SW 1271 (cell line): Measurements from ENCODE around the gene C19orf73.
A peak's percentile ranks its signal among the peaks of the same experiment; 100 is the strongest.

Source experiments
- DNase-seq, 2 experiments: peaks; one replicate each; lab custom pipeline; 2025; lab: John Stamatoyannopoulos, UW

The C19orf73 gene, protein sequence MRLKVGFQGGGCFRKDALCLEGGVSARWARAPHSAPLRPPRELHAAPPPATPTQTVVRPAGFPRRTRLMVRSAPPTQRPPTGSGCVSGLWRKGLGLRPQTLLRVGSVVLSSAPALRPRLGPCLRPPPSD

DNA sequence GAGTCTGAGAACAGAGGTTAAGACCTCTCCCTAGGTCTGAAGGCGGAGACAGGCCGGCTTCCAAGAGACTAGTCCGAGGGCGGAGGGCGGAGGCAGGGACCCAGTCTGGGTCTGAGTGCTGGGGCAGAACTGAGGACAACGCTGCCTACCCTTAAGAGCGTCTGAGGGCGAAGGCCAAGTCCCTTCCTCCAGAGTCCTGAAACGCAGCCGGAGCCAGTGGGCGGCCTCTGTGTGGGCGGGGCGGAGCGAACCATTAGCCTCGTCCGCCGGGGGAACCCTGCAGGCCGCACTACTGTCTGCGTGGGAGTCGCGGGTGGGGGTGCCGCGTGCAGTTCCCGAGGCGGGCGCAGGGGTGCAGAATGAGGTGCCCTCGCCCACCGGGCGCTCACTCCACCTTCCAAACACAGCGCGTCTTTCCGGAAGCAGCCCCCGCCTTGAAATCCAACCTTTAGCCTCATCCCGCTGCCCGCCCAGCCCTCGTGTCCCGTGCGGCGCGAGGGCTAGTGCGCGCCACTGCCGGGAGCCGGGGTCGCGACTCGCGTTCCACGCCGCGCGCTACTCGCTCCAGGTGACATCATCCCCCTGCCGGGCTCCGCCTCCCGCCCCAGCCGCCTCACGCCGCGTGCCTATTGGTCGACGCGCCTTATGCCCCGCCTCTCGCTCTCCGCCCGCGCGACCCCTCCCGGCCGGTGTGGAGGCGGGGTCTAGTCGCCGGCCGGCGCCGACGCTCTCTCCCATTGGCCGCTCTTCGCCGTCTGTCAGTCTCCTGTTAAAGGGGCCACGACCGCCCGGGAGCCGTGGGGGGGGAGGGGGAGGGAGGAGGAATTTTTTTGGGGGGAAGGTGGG is at the start of gene C19orf73:
C19orf73 (minus strand) TSS at position 579 of the 846 bp plus-strand sequence; CDS start at position 458, 121 bp downstream.
- DNase-seq: peak; percentile 57 to 89

DNA sequence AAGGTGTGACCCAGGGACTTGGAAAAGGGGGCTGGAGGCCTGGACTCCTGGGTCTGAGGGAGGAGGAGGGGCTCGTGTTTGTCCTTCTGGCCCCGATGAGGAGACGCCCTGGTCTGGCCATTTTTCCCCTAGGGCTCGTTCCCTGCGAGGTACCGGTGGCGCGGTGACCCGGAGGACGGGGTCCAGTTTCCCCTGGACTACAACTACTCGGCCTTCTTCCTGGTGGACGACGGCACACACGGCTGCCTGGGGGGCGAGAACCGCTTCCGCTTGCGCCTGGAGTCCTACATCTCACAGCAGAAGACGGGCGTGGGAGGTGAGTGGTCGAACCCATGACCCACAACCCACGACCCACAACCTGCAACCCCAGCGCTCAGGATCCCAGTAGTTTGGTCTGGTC is 49.5 kb upstream of the C19orf73 start:
- no peak for DNase-seq

DNA sequence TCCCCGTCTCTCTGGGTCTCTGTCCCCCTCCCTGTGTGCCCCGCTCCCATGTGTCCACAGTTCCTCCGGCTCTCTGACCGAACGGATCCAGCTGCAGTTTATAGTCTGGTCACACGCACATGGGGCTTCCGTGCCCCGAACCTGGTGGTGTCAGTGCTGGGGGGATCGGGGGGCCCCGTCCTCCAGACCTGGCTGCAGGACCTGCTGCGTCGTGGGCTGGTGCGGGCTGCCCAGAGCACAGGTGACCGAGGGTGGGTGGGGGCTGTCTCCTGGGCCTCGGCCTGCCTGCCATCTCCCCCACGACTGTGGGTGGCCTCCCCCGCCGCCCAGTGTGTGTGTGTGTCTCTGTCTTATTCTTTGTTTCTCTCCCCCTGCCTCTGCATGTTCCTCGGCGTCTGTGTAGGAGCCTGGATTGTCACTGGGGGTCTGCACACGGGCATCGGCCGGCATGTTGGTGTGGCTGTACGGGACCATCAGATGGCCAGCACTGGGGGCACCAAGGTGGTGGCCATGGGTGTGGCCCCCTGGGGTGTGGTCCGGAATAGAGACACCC is 49.0 kb upstream of the C19orf73 start:
- no peak for DNase-seq

DNA sequence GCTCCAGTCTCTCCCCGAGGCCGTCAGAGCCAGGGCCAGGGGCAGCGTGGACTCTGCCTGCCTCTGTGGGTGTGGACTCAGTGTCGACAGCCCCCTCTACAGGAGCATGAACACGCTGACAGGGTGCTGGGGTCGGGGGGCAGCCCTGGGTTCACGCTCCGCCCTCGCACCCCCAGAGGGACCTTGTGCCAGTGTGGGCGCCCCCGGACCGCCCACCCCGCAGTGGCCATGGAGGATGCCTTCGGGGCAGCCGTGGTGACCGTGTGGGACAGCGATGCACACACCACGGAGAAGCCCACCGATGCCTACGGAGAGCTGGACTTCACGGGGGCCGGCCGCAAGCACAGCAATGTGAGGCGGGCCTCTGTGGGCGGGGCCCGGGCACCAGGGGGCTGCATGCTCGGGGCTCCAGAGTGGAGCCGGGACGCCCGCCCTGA is 46.9 kb upstream of the C19orf73 start:
- DNase-seq: no peak

DNA sequence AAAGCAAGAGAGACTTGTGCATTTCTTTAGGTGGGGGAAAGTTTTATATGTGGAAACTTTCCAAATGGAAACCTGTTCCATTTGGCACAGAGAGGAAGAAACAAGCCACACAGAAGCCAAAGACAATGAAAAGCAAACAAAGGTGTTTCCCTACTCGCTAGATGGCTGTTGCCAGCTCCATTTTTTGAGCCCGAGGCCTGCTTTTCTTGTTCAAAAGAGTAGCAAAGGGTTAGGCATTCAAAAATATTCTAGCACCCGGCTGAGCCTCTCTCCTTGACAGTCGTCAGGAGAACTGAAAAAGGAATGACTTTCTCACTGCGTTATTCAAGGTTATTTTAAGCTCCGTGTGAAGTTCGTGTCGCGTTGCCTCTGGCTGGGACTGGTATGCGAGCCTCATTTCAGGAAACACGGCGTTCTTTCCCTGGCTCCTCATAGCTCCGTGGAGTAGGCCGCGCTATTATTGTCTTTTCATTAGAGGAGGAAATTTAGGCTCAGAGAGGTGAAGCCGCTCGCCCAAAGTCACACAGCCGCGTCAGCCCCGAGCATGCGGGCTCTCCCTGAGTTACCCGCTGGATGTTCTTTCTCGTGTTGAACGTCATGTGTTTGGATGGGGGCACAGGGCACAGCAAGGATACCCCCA is 46.3 kb upstream of the C19orf73 start:
- DNase-seq: no peak

DNA sequence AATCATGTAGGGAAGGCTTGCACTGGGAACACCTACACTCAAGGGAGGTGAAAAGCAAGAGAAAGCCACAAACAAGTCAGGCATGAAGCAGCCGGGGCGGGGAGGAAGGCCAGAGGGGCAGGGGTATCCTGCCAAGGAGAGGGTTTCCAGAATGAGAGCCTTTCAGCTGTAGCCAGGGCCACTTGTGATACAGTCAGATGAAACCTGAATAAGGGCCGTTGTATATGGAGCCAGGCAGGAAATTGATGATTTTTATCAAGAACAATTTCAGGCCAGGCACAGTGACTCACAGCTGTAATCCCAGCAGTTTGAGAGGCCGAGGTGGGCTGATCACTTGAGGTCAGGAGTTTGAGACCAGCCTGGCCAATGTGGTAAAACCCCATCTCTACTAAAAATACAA is 43.0 kb upstream of the C19orf73 start:
- DNase-seq: no peak

DNA sequence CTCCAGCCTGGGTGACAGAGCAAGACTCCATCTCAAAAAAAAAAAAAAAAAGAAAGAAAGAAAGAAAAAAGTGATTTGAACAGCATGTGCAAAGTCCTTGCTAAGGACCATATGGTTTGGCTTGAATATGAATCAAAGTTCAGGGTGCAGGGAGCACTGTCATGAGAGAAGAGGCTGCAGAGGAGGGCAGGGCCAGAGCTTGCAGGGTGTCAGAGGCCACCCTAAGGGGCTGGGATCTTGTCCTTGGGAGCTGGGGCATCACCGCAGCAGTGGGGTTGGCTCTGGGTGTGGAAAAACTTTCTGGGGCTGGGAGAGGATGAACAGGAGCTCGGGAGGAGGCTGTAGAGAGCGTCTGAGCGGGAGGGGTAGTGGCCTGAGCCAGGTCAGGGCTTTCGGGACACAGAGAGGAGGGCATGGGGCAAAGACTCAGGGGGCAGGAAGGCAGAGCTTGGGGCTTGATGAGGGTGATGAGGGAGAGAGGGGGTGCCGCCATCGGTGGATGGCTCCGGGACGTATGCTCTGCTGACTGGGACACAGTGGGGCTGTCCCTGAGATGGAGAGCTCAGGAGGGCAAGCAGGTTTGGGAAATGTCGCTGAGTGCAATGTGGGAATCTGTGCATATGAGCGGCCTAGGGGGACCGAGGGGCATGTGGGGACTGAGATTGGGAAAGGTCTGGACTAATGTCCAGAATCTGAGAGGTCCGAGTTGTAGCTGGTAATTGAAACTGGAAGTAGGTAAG is 41.7 kb upstream of the C19orf73 start:
- no peak for DNase-seq

DNA sequence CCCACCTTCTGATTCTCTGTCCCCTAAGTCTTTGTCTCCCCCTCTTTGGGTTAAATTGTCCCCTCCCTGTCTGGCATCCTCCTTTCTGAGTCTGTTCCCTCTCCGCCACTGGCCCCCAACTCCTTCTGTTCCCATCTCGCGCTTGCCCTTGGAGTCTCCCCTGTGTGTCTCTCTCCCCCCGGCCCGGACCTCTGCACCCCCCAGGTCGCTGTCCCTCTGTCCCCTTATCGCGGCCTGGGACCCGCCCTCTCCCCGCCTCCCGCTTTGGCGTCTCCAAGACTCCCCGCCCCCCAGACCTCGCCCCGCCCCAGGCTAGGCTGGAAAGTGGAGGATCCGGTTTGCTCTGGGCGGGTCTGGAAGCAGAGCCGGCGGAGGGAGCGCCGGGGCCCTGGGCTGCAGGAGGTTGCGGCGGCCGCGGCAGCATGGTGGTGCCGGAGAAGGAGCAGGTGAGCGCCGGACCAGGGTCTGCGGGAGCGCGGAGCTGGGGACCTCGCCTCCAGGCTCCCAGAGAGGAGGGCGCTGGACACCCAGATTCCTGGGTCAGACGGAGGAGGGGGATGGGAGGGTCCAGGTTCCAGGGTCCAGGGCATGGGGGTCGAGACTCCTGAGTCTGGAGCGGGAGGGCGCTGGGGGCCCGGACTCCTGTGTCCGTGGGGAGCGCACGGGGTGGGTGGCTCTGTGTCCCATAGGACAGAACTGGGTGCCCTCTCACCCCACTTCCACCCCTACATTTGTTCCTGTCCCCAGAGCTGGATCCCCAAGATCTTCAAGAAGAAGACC is 38.7 kb upstream of the C19orf73 start, which contains the start of gene TRPM4:
TRPM4 (plus strand) TSS at position 348 of the 780 bp plus-strand sequence; CDS start at position 423, 75 bp downstream.
- DNase-seq: peak; percentile 28 to 65

DNA sequence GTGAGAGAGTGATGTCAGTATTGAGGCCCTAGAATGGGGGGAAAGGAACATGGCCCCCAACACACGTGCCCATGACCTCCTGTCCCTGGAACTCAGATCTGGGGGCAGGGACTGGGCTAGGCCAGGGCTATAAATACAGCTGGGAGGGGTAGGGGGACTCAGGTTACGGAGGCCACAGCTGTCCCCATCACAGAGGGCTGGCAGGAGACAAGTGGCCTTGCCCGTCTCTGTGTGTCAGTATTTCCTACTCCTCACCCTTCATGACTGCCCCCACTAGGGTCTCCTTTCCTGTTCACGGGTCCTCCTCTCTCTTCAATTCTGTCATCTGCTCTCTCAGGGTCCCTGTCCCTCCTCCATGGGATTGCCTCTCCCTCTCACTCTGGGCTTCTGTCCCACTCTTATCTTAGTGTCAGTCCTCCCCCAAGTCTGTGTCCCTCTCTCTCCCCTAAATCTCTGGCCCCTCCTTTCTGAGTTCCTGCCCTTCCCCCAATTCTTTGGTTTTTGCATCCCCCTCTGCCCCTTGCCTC is 36.9 kb upstream of the C19orf73 start:
- DNase-seq: no peak

DNA sequence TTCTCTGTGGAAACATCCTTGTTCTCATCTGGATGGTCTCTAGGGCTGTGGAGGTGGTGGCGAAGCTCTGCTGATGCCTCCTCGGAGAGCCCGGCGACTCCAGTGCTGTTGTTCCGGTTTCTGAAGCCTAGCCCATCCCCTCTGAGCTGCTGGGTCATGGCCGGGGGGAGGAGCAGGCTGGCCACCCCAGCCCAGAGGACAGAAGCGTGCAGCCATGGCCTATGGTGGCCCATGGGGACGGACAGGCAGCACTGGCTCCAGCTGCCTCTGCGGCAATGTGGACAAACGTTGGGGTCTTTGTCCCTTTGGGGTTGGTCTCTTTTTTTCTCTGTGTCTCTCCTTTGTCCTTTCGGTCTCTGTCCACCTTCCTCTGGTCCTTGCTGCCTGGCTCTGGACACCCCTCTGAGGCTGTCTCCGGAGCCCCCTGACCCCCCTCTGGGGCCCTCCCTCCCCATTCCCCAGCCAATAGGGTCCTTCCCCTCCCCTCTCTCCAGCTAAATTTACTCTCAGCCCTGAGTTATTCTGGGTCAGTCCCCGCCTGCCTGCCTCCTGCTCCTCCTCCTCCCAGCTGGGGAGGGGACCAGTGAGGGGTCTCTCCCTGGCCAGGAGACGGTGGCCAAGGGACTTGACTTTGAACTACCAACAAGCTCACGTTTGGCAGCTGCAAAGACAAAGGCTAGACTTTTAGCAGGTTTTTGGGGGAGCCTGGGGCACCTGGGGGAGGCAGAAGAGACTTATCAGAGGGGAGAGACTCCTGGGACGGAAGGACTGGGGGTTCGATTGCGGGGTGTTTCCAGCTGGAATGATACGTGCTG is 36.3 kb upstream of the C19orf73 start, which contains the start of gene HRC:
HRC (minus strand) TSS at position 392 of the 815 bp plus-strand sequence; CDS start at position 233, 159 bp downstream.
- DNase-seq: no peak

DNA sequence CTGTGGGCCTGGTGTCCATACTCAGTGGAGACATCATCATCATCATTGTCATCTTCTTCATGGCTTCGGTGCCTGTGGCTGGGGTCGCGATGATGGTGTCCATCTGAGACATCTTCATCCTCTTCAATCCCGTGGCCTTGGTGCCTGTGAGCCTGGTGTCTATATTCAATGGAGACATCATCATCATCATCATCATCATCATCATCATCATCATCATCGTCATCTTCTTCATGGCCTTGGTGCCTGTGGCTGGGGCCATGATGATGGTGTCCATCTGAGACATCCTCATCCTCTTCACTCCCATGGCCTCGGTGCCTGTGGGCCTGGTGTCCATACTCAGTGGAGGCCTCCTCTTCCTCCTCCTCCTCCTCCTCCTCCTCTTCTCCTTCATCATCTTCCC is 35.3 kb upstream of the C19orf73 start:
- no peak for DNase-seq

DNA sequence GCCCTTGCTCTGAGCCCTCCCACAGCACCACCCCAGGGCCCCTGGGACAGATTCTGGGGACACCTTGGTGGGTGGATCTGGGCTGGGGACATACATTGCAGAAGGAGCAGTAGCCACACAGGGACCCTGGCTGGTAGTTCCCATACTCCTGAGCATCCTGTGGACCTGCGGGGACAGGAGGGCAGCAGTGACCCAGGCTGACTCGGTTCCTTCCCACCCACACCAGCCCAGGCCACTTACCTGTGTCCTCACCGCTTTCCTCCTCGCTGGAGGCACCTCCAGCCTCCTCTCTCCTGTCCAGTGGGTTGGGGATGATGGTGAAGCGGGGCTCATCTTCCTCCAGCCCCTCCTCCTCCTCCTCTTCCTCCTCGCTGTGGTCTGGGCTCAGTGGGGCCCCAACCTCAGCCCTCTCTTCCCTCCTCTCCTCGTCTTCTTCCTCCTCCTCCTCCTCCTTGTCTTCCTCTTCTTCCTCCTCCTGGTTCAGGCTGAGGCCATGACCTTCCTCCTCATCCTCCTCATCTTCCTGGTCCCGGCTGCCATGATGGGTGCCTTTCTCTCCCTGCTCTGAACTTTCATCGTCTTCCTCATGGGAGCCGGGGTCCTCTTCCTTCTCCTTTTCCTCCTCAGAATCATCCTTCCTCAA is 34.3 kb upstream of the C19orf73 start:
- DNase-seq: no peak

DNA sequence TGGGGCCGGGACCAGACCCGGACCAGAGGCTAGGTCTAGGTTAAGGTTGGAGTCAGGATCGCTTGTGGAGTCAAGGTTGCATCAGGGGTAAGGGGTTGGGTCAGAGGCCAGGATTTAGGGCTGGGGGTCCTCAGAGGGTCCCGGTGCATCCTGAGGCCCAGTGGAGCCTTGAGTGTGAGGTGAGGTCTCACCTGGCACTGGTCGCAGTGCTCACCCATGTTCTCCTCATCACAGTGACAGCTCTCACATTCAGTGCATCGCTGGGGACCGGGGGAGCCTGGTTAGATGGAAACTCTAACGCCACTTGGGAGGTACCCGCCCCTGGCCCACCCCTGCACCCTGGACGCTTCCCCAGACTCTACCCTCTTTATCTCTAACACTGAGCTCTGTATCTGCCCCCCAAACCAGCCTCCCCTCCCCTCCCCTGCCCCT is 33.2 kb upstream of the C19orf73 start:
- no peak for DNase-seq

DNA sequence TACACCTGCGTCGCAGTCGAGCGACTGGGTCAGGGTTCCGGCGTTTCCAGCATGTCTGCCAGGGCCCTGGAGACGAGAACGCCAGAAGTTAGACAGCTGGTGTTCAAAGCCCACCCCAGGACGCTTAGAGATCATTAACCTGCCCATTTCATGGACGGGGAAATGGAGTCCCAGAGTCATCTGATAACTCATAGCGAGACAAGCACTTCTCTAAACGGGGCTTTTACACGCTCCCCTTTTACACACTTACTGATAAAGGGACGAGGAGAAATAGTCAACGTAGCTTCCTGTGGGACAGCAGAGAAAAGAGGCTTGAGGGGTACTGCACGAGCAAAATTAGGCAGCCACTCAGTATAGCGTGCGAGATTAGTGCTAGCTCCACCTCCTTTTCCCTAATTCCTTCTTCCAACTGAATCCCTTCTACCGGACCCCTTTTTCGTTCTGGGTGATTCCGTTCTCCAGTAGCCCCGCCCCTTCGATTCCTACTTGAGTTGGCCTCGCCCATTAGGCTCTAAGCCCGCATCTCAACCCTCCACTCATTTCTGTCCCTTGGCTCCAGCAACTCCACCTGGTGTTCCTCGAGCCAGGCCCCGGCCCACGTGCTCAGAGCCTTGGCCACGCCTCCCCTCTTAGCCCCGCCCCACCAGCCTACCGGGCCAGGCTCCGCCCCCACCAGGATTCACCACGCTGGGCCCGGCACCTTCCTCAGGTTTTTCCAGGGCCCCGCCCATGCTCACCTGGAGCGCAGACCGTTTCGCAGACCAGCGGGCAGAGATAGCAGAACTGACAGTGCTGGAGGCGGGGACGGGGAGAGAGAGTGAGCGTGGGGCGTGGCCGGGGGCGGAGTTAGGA is 32.5 kb upstream of the C19orf73 start:
- DNase-seq: no peak

DNA sequence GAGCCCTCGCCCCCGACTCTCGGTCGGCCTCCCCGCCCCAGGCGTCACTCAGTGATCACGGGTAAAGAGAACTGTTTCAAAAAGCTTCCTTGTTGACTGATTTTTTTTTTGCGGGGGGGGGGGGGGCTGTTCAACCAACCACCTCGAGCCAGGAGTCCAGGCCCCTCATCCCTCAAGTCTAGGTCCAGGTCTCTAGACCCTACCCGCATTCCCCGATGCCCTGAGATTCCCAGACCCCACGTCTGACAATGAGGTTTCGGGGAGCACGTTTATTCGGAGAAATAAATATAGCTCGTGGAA is 32.0 kb upstream of the C19orf73 start:
- DNase-seq: no peak

DNA sequence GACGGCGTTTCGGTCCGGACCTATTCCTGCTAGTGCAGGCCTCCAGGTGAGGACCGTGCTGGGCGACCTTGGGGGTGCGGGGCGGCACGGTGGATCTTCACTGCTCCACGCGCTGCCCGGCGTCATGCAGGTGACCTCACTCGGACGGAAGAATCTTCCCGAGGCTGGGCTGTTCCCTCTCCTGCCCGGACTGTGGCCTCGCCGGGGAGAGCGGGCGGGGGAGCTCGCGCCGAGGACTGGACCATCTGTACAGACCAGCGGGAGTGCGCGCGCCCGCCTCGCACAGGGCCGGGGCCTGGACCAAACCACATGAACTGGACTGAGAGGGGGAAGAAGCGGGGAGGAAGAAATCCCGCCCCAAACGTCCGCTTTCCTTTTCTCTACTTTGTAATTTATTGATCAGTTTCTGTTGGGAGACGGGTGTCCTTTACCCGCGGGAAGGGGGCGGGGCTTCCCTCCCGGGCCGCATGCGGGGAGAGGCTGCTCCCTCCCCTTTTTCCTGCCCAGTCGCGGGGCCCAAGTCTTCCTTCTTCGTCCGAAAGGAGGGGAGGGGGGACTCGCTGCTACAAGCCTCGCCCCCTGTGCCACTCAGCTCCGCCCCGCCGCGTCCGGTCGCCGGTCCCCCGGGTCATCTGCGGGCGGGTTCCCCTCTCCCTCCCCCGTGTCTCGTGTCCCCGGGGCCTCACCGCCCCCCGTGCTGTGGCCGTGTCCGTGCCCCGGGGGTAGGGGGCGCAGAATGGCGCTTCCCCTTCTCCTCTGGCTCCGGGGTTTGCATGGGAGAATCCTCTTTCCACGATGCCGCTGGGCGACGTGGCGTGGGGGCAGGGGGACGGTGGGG is 31.4 kb upstream of the C19orf73 start:
- peak in 1 of 2 experiments; percentile 79 for DNase-seq

DNA sequence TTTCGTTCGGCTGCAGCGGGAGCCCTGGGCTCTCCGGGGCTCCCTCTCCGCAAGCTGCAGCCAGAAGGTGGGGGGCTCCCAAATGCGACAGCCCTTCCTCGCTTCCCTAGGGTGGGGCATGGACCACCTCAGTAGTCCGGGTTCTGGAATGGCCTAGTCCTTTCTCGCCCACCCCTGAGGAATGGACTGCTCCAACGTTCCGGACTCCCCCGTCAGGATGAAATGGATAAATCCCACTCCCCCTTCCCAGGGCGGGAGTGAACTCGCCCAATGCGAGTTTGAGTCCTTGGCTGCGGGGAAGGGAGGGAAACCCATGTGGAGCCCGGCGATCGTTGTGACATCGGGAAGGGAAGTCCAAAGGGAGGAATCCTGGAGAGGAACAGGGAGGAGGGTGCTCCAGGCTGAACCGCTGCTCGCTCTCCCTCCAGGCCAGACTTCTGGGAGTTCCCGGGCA is 30.7 kb upstream of the C19orf73 start:
- DNase-seq: peak; percentile 35 to 42
